GM18867 (cell line): ENCODE measurements around the gene GAPT.

Source experiments
- ATAC-seq: cut with Tn5 transposase; IDR thresholded peaks from one replicate; pipeline ENCODE4 v1.9.1; 2021; ENCODE audit warnings: mild to moderate bottlenecking, moderate library complexity; ENCODE audit not compliant: unreplicated experiment

Gene GAPT

DNA sequence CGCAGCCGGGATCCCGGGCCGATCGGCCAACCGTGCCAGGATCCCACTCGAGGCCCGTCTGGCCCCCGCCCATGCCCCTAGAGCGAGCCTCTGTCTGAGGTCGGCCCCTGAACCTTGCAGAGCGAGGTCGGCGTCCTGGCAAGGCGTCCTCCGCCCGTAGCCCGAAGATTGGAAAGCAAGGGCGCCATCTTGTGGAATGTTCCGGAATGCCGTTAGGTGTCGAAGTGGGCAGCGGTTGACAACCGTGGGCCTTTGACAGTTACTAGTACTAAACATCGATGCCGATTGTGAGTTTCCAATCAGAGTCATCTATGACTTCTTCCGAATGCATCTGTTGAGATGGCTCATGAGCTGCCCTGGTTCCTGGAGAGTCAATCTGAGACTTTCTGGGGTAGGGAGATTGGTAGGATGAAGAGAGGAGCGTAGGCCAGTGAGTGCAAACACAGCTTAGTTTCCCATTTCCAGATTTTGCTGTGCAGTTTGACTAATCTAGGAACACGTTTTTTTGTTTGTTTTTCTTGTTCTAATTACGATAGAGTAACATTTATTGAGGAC is 30.4 kb upstream of the GAPT start:
- ATAC-seq = peak; percentile 75

GRCh38 chr5:58462154-58462553 is 29.1 kb upstream of the GAPT start:
- no peak for ATAC-seq

DNA sequence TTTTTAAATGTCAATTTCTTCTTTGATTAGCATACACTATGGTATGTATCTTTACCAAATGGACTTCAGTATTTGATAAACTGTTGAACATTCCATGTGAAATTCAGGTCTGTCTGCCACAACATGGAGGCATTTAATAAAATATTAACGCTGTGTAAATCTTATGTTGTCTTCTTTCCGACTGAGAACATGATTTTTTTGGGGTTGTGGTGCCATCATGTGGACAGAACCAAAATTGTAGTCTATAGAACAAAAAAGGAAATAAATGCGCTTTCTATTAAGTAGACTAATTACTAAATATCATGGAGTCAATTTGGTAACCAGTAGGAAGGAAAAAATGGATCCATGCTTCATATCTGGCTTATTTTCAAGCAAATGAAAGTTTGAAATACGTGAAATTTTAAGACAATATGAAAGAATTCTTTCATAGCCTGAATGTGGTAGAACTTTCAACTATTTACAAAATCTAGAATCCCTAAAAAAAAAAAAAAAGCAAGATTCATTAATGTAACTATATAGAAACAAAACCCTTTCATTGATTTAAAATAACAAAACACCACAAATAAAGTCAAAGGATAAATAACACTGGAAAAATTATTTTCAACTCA is 28.5 kb upstream of the GAPT start:
- no peak for ATAC-seq

GRCh38 chr5:58466939-58467338 is 24.3 kb upstream of the GAPT start:
- ATAC-seq = peak; percentile 100

DNA sequence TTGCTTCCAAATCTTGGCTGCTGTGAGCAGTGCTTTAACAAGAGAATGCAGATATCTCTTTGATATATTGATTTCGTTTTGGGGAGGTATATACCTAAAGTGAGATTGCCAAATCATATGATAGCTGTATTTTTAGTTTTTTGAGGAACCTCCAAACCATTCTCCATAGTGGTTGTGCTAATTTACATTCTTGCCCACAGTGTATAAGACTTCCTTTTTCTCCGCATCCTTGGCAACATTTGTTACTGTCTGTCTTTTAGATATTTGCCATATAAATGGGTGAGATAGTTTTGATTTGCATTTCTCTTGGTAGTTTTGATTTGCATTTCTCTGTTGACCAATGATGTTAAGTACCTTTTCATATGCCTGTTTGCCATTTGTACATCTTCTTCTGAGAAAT is 21.3 kb upstream of the GAPT start:
- no peak for ATAC-seq

DNA sequence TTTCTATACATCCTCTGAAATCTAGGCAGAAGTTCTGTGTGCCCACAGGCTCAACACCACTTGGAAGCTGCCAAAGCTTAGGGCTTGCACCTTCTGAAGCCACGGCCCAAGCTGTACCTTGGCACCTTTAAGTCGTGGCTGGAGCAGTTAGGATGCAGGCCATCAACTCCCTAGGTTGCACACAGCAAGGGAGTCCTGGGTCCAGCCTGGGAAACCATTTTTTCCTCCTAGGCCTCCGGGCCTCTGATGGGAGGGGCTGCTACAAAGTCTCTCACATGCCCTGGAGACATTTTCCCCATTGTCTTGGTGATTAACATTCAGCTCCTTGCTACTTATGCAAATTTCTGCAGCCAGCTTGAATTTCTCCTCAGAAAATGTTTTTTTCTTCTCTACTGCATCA is 15.8 kb upstream of the GAPT start:
- ATAC-seq = no peak

GRCh38 chr5:58477760-58478376 is 13.4 kb upstream of the GAPT start:
- ATAC-seq = peak; percentile 56

DNA sequence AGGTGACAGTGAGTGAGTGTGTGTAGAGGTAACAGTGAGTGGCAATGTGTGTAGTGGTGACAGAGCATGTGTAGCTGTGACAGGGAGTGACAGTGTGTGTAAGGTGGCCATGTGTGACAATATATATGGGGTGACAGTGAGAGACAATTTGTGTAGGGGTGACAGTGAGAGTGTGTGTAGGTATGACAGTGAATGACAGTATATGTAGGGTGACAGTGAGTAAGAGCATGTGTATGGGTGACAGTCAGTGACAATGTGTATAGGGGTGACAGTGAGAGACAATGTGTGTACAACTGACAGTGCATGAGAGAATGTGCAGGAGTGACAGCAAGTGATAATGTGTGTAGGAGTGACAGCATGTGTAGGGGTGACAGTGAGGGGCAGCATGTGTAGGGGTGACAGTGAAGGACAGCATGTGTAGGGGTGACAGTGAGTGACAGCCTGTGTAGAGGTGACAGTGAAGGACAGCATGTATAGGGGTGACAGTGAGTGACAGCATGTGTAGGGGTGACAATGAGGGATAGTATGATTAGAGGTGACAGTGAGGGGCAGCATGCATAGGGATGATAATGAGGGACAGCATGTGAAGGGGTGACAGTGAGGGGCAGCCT is 10.1 kb upstream of the GAPT start:
- no peak for ATAC-seq

DNA sequence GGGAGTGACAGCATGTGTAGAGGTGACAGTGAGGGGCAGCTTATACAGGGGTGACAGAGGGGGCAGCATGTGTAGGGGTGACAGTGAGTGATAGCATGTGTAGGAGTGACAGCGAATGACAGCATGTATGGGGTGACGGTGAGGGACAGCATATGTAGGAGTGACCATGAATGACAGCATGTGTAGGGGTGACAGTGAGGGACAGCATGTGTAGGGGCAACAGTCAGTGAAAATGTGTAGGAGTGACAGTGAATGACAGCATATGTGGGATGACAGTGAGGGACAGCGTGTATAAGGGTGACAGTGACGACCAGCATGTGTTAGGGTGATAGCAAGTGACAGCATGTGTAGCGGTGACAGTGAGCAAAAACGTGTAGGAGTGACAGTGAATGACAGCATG is 9.4 kb upstream of the GAPT start:
- ATAC-seq = no peak

DNA sequence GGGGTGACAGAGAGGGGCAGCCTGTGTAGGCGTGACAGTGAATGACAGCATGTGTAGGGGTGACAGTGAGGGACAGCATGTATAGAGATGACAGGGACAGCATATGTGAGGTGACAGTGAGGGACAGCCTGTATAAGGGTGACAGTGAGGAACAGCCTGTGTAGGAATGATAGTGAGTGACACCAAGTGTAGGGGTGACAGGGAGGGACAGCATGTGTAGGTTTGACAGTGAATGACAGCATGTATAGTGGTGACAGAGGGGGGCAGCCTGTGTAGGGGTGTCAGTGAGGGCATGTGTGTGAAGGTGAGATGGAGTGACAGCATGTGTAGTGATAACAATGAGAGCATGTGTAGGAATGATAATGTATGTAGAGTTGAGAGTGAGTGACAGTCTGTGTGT is 8.7 kb upstream of the GAPT start:
- no peak for ATAC-seq

DNA sequence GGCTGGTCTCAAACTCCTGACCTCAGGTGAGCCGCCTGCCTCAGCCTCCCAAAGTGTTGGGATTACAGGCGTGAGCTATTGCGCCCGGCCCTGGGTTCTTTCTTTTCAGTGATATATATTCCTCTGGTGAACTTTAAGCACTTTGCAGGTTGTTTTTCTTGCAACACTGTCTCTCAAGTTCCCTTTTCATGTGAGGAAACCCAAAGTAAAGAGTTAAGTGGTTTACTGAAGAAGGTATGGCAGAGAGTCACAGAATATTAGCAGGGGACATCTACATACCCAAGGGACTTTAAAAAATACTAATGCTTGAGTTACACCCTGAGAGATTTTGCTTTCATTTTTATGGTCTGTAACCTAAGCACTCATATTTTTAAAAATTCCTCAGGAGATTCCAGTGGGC is 6.7 kb upstream of the GAPT start:
- ATAC-seq = no peak

GRCh38 chr5:58486290-58486689 is 4.9 kb upstream of the GAPT start:
- ATAC-seq = no peak

GRCh38 chr5:58490402-58491050 is 709 bp upstream of the GAPT start:
- ATAC-seq = no peak

DNA sequence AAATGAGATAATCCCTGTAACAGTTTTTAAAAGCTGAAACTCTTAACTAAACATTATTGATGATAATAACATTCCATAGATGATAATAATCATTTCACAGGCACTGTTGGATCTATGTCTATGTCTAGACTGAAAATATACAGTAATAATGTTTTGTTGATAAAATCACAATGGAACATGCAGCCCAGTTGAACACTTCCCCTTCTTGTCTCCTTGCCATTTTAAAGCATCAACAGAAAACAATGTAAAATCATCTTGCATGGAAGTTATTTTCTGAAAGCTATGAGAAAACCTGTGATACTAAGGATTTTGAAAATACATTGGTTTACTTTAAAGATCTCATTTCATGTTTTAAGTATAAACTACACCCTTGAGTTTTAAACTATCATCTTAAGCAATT is 1.9 kb downstream of the GAPT start:
- no peak for ATAC-seq

- ATAC-seq = no peak
Observed at GRCh38 chr5:58496488-58496887, 5.3 kb downstream of the GAPT start.

GRCh38 chr5:58497386-58497785 is 6.2 kb downstream of the GAPT start:
- ATAC-seq = no peak

DNA sequence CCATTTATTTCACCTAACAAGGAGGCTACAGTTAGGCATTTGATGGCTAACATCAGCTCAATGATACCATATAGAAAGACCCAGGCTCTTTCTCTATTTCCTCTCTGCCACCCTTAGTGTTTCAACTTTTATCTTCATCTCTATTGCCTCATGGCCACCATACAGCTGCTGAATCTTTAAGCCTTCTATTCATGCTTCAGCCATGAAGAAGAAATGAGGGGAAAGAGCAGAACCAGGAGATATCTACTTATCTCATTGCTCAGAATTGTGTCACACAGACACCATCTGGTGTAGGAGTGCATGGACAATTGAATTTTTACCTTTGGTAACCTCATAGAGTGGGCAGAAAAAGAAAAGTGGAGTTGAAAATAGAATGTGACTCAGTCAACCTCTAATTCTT is 6.7 kb downstream of the GAPT start:
- no peak for ATAC-seq

- ATAC-seq = no peak
Observed at GRCh38 chr5:58498340-58498942, 7.2 kb downstream of the GAPT start.

DNA sequence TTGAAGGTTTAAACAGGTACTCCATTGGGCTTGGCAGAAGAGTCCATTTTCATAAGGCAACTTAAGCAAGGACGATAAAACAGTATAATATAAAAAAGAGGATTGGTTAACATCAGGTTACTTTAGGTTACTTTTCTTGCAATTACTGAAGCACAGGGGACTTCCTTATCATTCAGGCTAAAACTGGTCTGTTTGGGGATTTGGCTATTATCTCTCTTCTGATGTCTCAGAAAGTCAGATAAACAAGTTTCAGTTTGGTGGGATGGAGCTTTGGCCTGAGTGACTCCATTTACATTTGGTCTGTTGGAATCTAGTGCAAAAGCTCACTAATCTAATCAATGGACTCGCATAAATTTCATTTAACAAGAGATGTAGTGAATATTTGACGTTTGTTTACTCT is 8.0 kb downstream of the GAPT start:
- ATAC-seq = no peak

DNA sequence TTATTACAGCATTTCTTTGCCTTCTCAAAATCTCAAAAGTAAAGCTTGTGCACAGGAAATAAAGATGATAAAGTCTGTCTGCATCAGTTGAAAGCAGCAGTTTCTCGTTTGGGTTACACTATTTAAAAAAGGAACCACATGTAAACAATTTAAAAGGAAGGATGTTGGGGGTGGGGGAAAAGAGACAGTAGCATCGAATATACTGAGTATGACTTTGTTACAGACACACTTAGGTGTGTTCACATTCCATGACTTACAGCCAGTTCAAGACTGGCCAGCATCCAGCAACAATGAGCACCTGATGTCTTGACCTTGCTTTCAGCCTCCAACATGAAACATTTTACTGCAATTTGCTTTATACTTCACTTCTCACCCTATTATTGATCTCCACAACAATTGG is 8.7 kb downstream of the GAPT start:
- no peak for ATAC-seq

- ATAC-seq = no peak
Observed at GRCh38 chr5:58501778-58502417, 10.7 kb downstream of the GAPT start.
